Osteocyte (in vitro differentiated cells): ENCODE results near the gene VGLL4. TPM values are rescaled to one million over a fixed set of nuclear protein-coding genes. Genes with fewer than 3 reads are reported as not detected.

Experiments used
- DNase-seq: peaks from one replicate; pipeline ENCODE4 v3.0.0; 2021; ENCODE audit warnings: mixed read lengths; ENCODE audit not compliant: unreplicated experiment; ENCODE audit errors: extremely low spot score
- H3K27ac Mint-ChIP-seq: one replicate; pipeline ENCODE4 v1.8.0; 2021; ENCODE audit warnings: mild to moderate bottlenecking, mixed read lengths; ENCODE audit not compliant: unreplicated experiment
- H3K27me3 Mint-ChIP-seq: one replicate; pipeline ENCODE4 v1.8.0; 2021; ENCODE audit warnings: mixed read lengths; ENCODE audit not compliant: unreplicated experiment
- H3K36me3 Mint-ChIP-seq: one replicate; pipeline ENCODE4 v1.8.0; 2021; ENCODE audit warnings: mixed read lengths; ENCODE audit not compliant: unreplicated experiment
- H3K4me1 Mint-ChIP-seq: one replicate; pipeline ENCODE4 v1.8.0; 2021; ENCODE audit warnings: mixed read lengths; ENCODE audit not compliant: unreplicated experiment
- H3K4me3 Mint-ChIP-seq: one replicate; pipeline ENCODE4 v1.8.0; 2021; ENCODE audit warnings: mild to moderate bottlenecking, moderate library complexity, mixed read lengths; ENCODE audit not compliant: unreplicated experiment
- H3K9me3 Mint-ChIP-seq: one replicate; pipeline ENCODE4 v1.8.0; 2021; ENCODE audit warnings: mixed read lengths; ENCODE audit not compliant: unreplicated experiment
- total RNA-seq: library from RNA; stranded (reverse); gene quantifications from 2 replicates; pipeline ENCODE4 v1.2.1, GENCODE V29; 2021
- TF ChIP-seq, protein P1 (sequence below): fragments of 200-600 bp; sonication (generic); IDR thresholded peaks from 2 replicates; pipeline ENCODE4 v1.5.0; 2021; ENCODE audit warnings: antibody characterized with exemption, mild to moderate bottlenecking, moderate library complexity

Gene VGLL4
- total RNA-seq, 1 donor from 2014 or later = 139 TPM

DNA sequence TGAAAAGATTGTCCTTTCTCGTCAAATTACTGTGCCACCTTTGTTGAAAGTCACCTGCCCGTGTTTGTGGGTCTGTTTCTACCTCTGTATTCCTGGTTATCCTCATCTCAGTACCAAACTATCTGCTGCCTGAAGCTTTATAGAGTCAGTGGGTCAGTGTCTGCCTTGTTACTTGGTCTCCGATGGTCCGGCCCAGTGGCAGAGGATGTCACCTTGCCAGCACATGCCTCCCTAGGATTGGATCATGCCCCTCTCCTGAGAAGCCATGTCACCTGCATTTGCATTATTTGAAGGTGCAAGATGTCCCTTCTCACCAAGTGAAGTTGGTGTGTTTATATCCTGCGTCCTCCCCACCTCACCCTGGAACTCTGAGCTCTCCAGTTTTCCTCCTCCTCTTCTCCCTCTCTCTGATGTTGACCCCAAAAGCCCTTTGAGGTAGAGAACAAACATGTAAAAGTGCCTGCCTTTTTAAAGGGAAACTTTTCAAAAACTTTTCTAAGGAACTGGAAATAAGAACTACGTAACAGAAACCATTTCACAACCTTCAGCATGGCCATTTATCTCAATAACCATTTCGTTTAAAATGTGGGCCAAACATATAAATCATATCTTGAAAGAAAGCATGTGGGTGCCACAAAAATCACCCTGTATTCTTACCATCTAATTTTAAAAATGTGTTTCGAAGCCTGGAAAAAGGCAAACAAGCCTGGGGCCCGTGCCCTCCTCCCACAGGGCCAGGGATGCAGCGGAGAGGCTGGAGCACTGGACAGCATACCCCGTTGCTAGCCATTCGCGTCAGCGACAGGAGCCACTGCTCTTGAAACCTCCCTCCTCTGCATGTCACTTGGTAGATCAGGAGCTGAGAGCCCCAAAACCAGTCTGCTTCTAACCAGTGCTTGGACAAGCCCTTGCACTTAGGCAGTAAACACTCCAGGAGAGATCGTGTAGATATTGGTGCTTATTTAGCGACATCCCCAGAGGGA, 102.1 kb downstream of the VGLL4 start:
- Mint-ChIP-seq H3K9me3 (no peaks in the 10 kb centered on the region), H3K27me3 (no peaks in the 10 kb centered on the region), H3K4me3 (no peak overlapping the region), H3K36me3 (peaks cover 4% of the 10 kb centered on the region), H3K27ac (no peak overlapping the region), H3K4me1 (peaks cover 36% of the 10 kb centered on the region)
- DNase-seq = no peak
- TF ChIP-seq, protein P1, sequence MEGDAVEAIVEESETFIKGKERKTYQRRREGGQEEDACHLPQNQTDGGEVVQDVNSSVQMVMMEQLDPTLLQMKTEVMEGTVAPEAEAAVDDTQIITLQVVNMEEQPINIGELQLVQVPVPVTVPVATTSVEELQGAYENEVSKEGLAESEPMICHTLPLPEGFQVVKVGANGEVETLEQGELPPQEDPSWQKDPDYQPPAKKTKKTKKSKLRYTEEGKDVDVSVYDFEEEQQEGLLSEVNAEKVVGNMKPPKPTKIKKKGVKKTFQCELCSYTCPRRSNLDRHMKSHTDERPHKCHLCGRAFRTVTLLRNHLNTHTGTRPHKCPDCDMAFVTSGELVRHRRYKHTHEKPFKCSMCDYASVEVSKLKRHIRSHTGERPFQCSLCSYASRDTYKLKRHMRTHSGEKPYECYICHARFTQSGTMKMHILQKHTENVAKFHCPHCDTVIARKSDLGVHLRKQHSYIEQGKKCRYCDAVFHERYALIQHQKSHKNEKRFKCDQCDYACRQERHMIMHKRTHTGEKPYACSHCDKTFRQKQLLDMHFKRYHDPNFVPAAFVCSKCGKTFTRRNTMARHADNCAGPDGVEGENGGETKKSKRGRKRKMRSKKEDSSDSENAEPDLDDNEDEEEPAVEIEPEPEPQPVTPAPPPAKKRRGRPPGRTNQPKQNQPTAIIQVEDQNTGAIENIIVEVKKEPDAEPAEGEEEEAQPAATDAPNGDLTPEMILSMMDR = no peak

DNA sequence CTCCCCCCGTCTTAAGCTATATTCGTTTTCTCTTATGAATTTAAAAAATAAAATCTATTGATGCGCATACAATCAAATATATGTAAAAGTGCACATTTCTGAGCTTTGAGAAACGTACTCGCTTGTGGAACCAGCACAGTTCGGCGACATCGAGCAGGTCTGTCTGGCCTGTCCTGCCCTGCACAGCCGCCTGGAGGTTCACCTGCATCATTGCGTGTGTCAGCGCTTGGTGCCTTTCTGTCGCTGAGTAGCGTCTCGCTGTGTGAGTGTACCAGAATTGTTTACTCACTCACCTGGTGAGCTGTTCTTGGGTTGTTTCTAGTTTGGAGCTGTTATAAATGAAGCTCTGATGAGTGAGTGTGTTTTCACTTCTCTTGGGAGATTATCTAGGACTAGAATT, 104.0 kb downstream of the VGLL4 start:
- no peak for DNase-seq
- H3K4me1 Mint-ChIP-seq = peaks cover 33% of the 10 kb centered on the region

DNA sequence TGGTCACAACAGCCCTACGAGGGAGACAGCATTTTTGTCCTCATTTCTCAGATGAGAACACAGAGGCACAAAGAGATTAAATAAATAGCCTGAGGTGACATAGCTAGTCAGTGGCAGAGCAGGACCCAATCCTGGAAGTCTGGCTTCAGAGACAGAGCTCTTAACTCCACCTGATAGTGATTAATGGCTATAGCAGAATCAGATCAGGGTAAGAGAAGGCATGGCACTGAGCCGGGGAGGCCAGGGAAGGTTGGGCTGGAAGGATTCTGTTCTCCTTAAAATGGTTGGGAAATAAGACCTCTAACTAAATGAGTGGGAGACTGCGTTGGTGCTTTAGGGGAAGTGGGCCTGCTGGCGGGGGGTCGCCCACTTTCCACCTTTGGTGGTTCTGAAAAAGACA, 104.5 kb downstream of the VGLL4 start:
- H3K36me3 Mint-ChIP-seq = peaks cover 4% of the 10 kb centered on the region
- H3K4me3 Mint-ChIP-seq = no peak overlapping the region
- TF ChIP-seq, protein P1 = no peak

More for the DNA sequence above, 104.0 kb downstream of the VGLL4 start:
- Mint-ChIP-seq H3K27me3 (no peaks in the 10 kb centered on the region), H3K27ac (no peak overlapping the region), H3K4me3 (no peak overlapping the region), H3K36me3 (peaks cover 4% of the 10 kb centered on the region), H3K9me3 (no peaks in the 10 kb centered on the region)
- TF ChIP-seq, protein P1 = no peak

DNA sequence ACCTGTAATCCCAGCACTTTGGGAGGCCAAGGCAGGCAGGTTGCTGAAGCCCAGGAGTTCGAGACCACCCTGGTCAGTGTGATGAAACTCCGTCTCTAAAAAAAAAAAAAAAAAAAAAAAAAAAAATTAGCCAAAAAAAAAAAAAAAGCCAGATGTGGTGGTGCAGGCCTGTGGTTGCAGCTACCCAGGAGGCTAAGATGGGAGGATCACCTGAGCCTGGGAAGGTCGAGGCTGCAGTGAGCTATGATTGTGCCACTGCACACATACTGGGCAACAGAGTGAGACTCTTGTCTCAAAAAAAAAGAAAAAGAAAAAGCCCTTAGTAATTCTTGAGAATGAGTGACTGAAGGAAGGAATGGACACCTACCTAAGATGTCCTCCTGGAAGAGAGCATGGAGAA, 105.1 kb downstream of the VGLL4 start:
- H3K4me3 Mint-ChIP-seq = no peak overlapping the region
- H3K36me3 Mint-ChIP-seq = peaks cover 4% of the 10 kb centered on the region
- peaks cover 34% of the 10 kb centered on the region for H3K4me1 Mint-ChIP-seq
- no peak overlapping the region for H3K27ac Mint-ChIP-seq
- TF ChIP-seq, protein P1 = no peak
- H3K27me3 Mint-ChIP-seq = no peaks in the 10 kb centered on the region
- no peak for DNase-seq
- H3K9me3 Mint-ChIP-seq = no peaks in the 10 kb centered on the region

More for the DNA sequence above, 104.5 kb downstream of the VGLL4 start:
- Mint-ChIP-seq H3K27ac (peak overlapping the region; percentile 31), H3K27me3 (no peaks in the 10 kb centered on the region), H3K9me3 (no peaks in the 10 kb centered on the region), H3K4me1 (peaks cover 33% of the 10 kb centered on the region)
- DNase-seq = no peak

DNA sequence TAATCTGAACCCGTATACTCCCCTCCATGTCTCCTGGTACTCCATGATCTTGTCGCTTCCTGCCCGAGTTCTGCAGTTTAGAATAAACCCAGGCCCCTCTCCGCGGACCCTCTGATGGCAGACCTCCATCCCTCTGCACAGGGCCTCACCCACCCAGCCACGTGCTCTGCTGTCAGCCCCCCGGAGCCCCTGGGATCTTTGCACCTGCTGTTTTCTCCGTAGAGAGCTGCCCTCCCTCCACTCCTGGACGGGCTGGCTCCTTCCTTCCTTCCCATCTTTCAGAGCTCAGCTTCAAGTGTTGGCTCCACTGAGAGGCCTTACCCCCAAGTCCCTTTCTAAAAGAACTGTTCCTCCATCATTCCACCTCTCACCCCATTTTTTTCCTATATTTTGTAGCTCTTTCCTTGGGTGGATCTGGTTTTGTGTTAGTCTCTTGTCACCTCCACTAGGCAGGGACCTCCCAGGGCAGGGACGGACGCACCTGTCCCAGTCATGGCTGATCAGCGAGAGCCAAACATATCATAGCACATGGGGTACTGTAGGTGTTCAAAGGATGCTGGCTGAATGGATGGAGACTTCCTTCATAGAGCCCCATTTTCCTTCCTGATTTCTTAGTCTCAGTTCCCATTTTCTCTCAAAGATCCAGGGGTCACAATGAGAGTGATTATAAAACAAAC, 106.6 kb downstream of the VGLL4 start:
- Mint-ChIP-seq H3K4me1 (peaks cover 49% of the 10 kb centered on the region), H3K27me3 (no peaks in the 10 kb centered on the region), H3K9me3 (no peaks in the 10 kb centered on the region), H3K27ac (no peak overlapping the region), H3K36me3 (peaks cover 4% of the 10 kb centered on the region), H3K4me3 (no peak overlapping the region)
- TF ChIP-seq, protein P1 = no peak
- no peak for DNase-seq
